Hematopoietic multipotent progenitor cell treated with erythropoietin and hydrocortisone succinate and interleukin-3 and kit ligand, for 15 days (in vitro differentiated cells): ENCODE results near the gene ATG9B.

Experiments
- DNase-seq: peaks from one replicate; pipeline ENCODE4 v3.0.0-alpha.2; 2015; ENCODE audit warnings: low spot score

ATG9B gene, protein sequence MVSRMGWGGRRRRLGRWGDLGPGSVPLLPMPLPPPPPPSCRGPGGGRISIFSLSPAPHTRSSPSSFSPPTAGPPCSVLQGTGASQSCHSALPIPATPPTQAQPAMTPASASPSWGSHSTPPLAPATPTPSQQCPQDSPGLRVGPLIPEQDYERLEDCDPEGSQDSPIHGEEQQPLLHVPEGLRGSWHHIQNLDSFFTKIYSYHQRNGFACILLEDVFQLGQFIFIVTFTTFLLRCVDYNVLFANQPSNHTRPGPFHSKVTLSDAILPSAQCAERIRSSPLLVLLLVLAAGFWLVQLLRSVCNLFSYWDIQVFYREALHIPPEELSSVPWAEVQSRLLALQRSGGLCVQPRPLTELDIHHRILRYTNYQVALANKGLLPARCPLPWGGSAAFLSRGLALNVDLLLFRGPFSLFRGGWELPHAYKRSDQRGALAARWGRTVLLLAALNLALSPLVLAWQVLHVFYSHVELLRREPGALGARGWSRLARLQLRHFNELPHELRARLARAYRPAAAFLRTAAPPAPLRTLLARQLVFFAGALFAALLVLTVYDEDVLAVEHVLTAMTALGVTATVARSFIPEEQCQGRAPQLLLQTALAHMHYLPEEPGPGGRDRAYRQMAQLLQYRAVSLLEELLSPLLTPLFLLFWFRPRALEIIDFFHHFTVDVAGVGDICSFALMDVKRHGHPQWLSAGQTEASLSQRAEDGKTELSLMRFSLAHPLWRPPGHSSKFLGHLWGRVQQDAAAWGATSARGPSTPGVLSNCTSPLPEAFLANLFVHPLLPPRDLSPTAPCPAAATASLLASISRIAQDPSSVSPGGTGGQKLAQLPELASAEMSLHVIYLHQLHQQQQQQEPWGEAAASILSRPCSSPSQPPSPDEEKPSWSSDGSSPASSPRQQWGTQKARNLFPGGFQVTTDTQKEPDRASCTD

DNA sequence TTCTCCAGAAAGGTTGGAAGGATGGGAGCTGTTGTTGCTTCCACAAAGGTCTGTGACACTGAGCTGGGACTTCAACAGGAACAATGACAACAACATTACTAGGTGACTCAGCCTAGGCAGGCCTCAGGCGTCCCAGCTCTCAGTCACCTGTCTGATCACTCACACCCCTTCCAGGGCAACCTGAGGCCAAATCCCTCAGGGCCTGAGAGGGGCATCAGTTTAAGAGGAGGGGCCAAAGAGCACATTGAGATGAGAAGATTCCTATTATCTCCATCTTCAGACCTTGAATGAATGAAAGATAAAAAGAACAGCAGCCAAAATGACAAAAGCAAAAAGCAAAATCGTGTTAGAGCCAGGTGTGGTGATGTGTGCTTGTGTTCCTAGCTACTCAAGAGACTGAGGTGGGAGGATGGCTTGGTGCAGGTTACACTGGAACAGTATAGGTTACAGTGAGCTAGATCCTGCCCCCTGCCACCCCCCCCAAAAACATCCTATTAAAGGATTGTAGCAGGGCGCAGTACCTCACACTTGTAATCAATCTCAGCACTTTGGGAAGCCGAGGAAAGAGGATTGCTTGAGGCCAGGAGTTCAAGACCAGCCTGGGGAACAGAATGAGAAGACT is at the start of gene ATG9B:
Gene ATG9B, minus strand, starts transcription at position 60 of the 622 bp plus-strand sequence. CDS start 71 bp downstream, outside the sequence.
- no peak for DNase-seq

DNA sequence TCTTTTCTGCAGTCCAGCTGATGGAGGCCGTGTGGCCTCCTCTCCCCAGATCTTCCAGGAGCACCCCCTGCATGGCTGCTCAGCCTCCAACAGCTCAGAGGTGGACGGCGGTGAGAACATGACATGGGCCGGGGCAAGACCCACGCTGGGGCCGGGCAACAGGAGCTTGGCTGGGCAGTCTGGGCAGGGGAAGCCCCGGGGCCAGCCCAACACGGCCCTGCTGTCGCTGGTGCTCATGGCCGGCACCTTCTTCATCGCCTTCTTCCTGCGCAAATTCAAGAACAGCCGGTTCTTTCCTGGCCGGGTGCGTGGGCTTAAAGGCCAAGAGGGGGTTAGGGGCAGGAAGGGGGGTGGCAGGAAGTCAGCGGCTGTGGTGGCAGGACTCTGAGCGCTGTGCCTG is 49.7 kb upstream of the ATG9B start:
- DNase-seq: no peak

DNA sequence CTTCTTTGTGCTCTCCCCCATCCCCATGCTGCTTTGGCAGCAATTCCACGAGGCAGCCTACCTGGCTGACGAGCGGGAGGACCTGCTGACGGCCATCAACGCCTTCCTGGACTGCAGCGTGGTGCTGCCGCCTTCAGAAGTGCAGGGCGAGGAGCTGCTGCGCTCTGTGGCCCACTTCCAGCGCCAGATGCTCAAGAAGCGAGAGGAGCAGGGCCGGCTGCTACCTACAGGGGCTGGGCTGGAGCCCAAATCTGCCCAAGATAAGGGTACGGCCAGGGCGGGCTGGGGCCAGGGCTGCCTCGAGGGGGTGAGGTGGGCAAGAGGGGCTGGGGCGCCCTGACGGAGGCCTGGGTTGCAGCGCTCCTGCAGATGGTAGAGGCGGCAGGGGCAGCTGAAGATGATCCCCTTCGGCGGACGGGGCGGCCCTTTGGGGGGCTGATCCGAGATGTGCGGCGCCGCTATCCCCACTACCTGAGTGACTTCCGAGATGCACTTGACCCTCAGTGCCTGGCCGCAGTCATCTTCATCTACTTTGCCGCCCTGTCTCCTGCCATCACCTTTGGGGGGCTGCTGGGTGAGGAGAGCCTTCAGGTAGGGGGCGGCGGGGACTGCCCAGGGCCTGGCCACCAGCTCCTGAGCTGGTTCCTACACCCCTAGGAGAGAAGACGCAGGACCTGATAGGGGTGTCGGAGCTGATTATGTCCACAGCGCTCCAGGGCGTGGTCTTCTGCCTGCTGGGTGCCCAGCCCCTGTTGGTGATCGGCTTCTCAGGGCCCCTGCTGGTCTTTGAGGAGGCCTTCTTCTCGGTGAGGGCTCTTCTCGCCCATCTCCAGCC is 47.0 kb upstream of the ATG9B start:
- DNase-seq: no peak

DNA sequence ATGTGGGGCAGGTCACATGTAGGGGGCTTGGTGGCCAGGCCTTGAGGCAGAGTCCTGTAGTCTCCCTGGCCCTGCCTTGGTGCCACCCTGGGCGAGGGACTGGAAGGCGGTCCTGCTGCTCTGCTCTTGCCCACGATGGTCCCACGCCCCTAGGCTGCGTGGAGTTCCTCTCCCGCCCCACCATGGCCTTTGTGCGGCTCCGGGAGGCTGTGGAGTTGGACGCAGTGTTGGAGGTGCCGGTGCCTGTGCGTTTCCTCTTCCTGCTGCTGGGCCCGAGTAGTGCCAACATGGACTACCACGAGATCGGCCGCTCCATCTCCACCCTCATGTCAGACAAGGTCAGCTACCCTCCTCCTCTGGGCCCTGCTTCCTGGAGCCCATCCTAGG is 46.3 kb upstream of the ATG9B start:
- no peak for DNase-seq

DNA sequence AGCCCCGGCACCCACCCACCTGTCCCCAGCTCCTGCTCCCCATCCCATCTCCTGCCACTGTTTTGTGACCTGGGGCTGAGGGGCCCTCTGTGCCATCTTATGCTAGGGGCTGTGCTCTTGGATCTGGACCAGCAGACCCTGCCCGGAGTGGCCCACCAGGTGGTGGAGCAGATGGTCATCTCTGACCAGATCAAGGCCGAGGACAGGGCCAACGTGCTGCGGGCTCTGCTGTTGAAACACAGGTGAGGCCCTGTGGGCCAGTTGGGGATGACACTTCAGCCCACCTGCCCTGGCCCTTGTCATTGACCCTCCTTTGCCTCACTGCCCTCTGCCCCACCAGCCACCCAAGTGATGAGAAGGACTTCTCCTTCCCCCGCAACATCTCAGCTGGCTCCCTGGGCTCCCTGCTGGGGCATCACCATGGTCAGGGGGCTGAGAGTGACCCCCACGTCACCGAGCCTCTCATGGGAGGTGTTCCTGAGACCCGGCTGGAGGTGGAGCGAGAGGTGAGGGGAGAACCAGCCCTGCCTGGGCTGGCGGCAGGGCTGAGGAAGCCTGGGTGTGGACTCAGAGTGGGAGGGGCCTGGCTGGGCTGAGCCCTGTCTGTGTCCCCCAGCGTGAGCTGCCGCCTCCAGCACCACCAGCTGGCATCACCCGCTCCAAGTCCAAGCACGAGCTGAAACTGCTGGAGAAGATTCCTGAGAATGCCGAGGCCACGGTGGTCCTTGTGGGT is 45.7 kb upstream of the ATG9B start:
- DNase-seq: no peak

DNA sequence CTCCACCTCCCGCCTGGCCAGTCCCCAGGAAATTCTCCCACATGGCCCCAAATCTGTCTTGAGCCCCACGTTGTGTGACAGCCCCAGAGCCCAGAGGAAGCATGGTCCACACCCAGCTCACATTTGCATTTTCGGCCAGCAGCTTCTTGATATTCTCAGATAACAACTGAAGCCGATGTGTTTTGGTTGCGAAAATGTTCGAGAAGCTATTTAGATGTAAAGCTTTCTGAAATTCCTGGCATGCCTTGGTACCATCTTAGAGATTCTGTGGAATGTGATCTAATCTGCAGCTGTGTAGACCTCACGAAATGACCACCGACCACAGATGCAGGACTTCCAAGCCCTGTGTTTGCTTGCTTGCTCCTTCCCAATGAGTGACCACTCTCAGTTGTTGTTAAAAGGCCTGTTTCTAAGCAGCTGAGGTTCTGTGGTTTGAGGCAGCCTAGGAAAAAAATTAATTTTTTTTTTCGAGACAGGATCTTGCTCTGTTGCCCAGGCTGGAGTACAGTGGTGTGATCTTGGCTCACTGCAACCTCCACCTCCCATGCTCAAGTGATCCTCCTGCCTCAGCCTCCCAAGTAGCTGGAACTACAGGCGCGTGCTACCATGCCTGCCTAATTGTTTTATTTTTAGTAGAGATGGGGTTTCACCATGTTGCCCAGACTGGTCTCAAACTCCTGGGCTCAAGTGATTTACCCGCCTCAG is 43.9 kb upstream of the ATG9B start:
- DNase-seq: no peak

DNA sequence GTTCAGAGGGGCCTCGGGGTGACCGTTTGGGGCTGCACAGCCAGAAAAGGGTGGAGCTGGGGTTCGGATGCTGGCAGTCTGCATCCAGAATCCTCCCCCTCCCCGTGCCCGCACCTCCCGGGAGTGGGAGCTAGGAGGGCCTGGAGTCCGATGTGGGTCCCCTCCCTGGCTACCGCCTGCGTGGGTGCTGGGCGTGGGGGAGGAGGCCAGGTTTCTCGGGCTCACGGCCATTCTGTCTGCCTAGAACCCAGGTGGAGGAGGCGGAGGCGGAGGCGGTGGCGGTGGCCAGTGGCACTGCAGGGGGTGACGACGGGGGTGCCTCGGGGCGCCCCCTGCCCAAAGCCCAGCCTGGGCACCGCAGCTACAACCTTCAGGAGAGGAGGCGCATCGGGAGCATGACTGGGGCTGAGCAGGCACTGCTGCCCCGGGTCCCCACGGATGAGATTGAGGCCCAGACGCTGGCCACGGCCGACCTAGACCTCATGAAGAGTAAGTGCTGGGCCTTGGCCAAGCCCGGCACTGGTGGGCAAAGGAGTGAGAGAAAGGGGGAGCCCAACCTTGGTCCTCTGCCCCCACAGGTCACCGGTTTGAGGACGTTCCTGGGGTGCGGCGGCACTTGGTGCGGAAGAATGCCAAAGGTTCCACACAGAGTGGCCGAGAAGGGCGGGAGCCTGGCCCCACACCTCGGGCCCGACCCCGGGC is 42.1 kb upstream of the ATG9B start:
- no peak for DNase-seq

DNA sequence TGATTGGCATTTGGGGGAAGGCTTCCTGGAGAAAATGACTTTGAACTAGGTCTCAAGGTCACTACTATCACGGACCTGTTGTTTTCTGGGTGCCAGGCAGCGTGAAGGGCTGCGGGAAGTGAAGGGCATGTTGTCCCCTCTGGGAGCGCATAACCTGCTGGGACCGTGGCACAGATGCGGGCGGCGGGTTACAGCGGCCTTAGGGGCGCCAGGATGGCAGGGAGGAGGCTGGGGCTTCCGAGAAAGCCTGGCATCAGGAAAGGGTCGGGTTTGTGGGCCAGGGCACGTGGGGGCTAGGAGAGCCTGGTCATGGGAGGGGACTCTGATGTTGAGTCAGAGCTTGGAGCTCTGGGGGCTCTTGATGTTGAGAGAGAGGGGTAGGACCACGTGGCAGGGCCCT is 41.2 kb upstream of the ATG9B start:
- DNase-seq: no peak

DNA sequence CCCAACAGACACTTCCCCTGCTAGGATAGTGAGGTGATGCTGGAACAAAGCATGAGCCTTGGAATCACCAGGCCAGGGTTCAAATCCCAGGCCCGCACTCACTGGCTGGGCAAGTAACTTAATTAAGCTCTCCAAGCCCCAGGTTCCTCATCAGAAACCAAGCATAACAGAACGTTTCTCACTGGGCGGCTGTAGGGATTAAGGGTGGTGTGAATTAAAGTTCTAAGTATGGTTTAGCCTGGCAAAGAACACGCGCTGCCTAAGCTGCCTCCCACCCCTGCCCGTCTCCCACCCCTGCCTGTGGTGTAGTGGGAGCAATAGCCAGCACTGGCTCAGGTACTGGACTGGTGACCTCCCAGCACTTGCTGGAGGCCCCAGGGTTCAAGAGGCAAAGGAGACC is 40.7 kb upstream of the ATG9B start:
- DNase-seq: no peak

DNA sequence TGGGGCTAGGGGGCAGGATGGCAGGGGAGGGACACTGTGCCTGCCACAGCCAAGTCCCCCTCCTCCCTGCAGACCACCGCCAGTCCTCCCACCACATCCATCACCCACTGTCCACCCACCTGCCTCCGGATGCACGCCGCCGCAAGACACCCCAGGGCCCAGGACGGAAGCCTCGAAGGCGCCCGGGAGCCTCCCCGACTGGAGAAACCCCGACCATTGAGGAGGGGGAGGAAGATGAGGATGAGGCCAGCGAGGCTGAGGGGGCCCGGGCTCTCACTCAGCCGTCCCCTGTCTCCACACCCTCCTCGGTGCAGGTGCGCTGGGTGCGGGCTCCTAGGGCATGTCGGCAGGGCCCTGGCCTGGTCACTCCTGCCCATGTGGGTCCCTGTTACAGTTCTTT is 40.2 kb upstream of the ATG9B start:
- no peak for DNase-seq

DNA sequence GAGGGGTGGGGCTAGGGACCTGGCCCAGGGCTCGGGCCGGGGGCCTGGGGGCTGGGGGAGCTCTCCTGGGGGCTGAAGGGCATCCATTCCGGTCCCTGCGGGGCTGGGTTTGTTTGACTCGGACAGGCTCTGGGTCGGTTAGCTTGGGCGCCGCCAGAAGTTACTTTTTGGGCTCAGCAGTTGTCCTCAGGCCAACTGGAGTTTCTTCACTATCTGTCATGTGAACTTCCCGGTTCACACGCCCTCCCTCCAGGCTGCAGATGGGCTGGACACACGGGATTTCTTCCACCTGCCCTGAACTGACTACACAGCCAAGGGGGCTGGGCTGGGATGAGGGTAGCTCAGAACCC is 38.9 kb upstream of the ATG9B start:
- DNase-seq: no peak

DNA sequence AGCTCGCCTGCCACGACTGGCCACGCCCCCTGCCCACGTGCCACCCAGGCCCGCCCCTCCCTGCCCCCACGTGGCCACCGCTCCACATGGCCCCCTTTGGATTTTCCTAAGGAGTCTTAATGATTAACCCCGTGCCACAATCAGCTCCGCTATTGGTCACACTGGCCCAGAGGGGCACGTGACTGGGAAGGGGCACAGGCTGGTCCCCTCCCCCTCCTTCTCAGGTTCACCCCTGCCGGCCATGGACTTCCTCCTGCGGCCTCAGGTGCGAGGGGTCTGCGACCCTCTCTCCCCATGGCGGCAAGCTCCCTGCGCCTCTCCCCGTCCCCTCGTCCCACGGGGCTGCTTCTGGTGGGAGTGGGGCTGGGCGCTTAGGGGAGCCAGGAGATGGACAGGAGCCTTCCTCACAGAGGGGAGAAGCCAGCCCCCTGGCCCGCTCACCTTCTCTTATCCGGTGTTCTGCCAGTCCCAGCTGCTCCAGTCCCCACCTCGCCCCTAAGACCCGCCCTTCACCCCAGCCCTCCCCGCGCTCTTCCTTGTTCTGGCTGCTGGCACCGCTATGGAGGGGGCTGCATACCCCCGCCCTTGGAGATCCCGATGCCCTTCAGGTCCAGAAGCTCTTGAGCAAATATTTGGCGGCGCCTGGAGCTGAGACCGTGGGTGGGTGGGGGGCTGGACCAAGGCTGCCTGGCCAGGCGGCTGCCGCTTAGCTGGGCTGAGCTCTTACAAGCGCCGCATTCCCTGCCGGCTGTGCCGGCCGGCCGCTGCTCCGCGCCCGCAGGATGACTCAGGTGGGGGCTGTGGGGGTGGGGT is 38.3 kb upstream of the ATG9B start:
- no peak for DNase-seq

DNA sequence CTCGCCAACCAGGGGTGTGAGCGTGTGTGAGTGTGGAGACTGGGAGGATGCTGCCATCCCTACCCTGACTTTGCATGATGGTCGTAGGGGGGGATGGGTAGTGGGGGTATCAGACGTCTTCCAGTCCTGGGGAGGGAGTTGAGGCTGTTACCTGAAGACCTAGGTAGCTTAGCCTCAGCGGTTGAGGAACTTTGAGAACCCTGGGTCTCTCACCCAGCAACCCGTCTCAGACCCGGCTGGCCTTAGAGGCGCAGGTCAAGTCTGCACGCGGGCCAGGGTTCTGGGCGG is 37.8 kb upstream of the ATG9B start:
- no peak for DNase-seq

DNA sequence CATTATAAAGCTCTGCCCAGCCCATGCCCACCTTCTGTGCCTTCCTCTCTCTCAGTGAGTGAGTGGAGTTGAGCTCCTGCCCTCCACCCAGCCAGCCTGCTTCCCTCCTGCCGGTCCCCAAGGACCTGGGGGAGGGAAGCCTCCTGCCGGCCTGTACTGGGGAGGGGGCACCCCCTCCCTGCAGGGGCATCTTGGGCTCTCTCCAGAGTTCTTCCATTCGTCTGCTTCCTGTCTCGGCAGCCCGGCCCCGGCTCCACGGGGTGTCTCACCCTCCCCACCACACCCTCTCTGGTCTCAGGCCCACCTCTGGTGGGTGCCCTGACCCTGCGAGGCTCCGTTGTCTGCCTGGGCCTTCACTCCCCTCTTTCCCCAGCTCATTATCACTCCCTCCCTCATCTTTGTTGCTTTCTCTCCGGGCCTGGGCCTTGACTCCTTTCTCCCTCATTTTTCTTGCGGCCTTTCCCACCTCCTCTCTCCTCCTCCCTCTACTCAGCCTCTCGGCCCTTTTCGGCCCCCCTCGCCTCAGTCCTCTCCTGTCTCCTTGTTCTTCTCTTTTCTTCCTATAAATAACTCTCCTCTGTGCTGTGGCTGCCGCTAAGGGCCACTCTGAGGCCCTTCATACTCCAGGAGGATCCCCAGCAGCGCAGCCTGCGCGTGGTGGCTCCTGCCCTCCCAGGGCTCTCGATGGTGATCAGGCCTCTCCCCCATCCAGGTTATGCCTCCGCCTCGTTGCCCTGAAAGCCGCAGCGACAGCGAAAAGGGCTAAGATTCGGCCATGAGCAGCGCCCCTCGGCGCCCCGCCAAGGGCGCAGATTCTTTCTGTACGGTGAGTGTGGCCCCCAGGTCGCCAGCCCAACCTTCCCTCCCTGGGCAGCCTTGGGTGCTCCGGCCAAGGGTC is 37.2 kb upstream of the ATG9B start:
- no peak for DNase-seq

DNA sequence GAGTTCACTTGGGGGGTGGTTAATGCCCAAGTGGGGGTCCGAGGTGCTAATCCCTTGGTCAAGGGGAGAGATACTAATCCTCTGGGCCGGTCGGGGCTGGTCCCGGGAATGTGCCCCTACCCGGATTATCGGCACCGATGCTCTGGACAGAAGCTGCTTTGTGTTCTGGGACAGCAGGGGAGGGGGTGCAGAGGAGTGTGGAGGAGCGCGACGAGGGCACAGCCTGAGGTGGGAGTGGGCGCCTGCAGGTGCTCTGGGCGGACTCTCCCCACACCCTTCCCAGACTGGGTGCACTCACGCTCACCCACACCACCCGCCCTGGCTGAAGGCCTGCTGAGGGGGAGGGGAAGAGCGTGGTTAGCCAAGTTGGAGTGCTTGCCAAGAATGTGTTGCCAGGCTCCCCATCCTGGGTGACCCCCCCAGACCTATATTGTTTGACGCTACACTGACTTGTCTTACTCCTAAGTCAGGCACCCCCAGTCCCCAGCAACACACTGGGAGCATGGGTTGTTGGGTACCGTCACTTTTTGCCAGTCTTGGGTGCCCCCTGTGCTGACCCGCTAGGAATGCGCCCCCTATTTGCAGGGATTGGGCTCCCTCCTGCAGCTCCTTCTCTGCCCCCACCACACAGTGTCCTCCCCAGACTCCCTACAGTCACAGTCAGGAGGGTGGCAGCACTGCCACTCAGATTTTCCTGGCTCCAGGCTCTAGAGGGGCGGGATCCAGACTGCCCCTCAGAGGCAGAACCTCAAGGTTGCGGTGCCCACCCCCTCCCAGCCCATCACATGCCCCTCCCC is 36.3 kb upstream of the ATG9B start:
- peak; percentile 32 for DNase-seq

DNA sequence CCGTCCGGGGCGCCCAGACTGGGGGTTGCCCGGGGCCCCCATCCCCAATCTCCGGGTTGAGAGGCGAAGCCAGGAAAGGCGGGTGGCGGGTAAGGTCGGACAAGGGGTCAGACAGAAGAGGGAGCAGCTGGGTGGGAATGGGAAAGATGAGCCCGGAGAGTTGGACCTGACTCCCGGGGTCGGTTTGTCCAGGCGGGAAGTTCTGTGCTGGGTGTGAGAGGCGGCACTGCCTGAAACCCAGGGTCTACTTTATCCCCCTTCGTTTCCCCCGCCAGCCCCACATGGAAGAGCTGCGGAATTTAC is 35.8 kb upstream of the ATG9B start:
- DNase-seq: no peak

DNA sequence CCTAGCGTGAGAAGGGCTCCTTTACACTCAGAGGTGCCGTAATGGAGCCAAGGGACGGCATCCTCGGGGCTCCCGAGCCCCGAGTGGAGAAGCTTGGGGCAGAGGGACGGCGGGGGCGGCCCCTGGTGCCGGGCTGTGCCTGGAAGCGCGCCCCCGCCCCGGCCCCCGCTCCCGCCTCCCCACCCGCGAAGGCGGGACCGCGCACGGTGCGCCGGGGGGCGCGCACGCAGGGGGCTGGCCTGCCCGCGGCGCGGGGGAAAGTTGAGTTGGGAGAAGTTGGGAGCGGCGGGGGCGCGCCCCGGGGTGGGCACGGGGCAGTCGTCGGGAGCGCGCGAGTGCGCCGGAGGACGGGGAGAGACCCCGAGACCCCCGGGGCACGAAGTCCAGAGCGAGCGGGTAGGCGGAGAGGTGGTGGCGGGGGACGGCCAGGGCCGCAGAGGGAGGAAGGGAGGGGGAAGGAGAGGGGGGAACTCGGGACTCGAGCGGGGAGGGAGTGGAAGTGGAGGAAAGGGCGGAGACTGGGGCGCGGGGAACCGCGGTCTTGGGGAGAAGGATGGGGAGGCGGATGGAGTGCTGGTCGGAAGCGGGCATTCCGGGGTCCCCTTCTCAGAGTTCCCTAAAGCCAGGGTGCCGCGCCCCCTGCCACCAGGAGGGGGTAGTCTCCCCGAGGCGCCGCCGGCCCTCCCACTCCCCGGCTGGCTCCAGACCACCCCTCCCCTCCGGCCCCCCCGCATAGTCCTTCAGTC is 35.2 kb upstream of the ATG9B start, which contains the start of gene SLC4A2:
Gene SLC4A2, plus strand, starts transcription at position 223 of the 746 bp plus-strand sequence. CDS start 2,399 bp downstream, outside the sequence.
- DNase-seq: peak; percentile 37
